ENCODE data around the gene TMEM19. TPM values are rescaled to one million over a fixed set of nuclear protein-coding genes. Genes with fewer than 3 reads are reported as not detected.

TMEM19 gene
- total RNA-seq, 1 donor from 2014 or later: 25.8 TPM

- TF ChIP-seq CTCF (IDR thresholded peaks at IDR 0.05; ENCODE audit: insufficient read depth, low read depth, low read length) (no peak), EZH2 (IDR thresholded peaks at IDR 0.05; ENCODE audit: insufficient read depth, low read length) (no peak)
- Histone ChIP-seq H3K4me1 (ENCODE audit: insufficient read depth, low read length) (no peaks in the 10 kb centered on the region), H2AFZ (ENCODE audit: low read depth, low read length) (no peak overlapping the region), H4K20me1 (ENCODE audit: insufficient read depth, low read length) (peaks cover 39% of the 10 kb centered on the region), H3K27me3 (ENCODE audit: insufficient read depth, low read length) (no peaks in the 10 kb centered on the region), H3K36me3 (ENCODE audit: insufficient read depth, low read length) (peaks cover 81% of the 10 kb centered on the region), H3K79me2 (ENCODE audit: insufficient read depth, low read length) (peaks cover 63% of the 10 kb centered on the region), H3K9me3 (ENCODE audit: insufficient read depth, low read depth, low read length) (no peaks in the 10 kb centered on the region), H3K4me3 (ENCODE audit: insufficient read depth, low read depth, low read length) (no peak overlapping the region), H3K9ac (ENCODE audit: low read length) (no peak overlapping the region), H3K4me2 (ENCODE audit: low read length) (no peak overlapping the region), H3K27ac (ENCODE audit: low read depth, low read length) (no peak overlapping the region)
- no peak overlapping the region for H3K27ac Mint-ChIP-seq (ENCODE audit: unreplicated experiment)
- no peaks in the 10 kb centered on the region for H3K9me3 Mint-ChIP-seq (ENCODE audit: unreplicated experiment)
- peaks cover 18% of the 10 kb centered on the region for H3K36me3 Mint-ChIP-seq (ENCODE audit: low read depth, unreplicated experiment)
- H3K27me3 Mint-ChIP-seq (ENCODE audit: low read depth, unreplicated experiment): no peaks in the 10 kb centered on the region
- FAIRE-seq: no peak
- no peak overlapping the region for H3K4me3 Mint-ChIP-seq (ENCODE audit: unreplicated experiment)
- H3K4me1 Mint-ChIP-seq (ENCODE audit: low read depth, unreplicated experiment): peaks cover 6% of the 10 kb centered on the region
- no peak for DNase-seq (ENCODE audit: low read depth)
These were observed 43.6 kb upstream of the TMEM19 start for GRCh38 chr12:71642264-71642663.

GRCh38 chr12:71645268-71645667, 40.6 kb upstream of the TMEM19 start:
- H3K4me1 ChIP-seq (ENCODE audit: insufficient read depth, low read length): no peaks in the 10 kb centered on the region
- no peak overlapping the region for H3K9ac ChIP-seq (ENCODE audit: low read length)
- H3K4me3 ChIP-seq (ENCODE audit: insufficient read depth, low read depth, low read length): no peak overlapping the region
- Mint-ChIP-seq H3K4me3 (ENCODE audit: unreplicated experiment) (no peak overlapping the region), H3K9me3 (ENCODE audit: unreplicated experiment) (no peaks in the 10 kb centered on the region), H3K27me3 (ENCODE audit: low read depth, unreplicated experiment) (no peaks in the 10 kb centered on the region), H3K36me3 (ENCODE audit: low read depth, unreplicated experiment) (peaks cover 16% of the 10 kb centered on the region), H3K27ac (ENCODE audit: unreplicated experiment) (peak overlapping the region; percentile 8), H3K4me1 (ENCODE audit: low read depth, unreplicated experiment) (peaks cover 2% of the 10 kb centered on the region)
- peaks cover 78% of the 10 kb centered on the region for H3K79me2 ChIP-seq (ENCODE audit: insufficient read depth, low read length)
- H4K20me1 ChIP-seq (ENCODE audit: insufficient read depth, low read length): peaks cover 41% of the 10 kb centered on the region
- no peaks in the 10 kb centered on the region for H3K9me3 ChIP-seq (ENCODE audit: insufficient read depth, low read depth, low read length)
- H3K27me3 ChIP-seq (ENCODE audit: insufficient read depth, low read length): no peaks in the 10 kb centered on the region
- TF ChIP-seq CTCF (IDR thresholded peaks at IDR 0.05; ENCODE audit: insufficient read depth, low read depth, low read length) (no peak), EZH2 (IDR thresholded peaks at IDR 0.05; ENCODE audit: insufficient read depth, low read length) (no peak)
- no peak overlapping the region for H3K4me2 ChIP-seq (ENCODE audit: low read length)
- no peak overlapping the region for H3K27ac ChIP-seq (ENCODE audit: low read depth, low read length)
- FAIRE-seq: no peak
- H2AFZ ChIP-seq (ENCODE audit: low read depth, low read length): no peak overlapping the region
- no peak for DNase-seq (ENCODE audit: low read depth)
- peaks cover 65% of the 10 kb centered on the region for H3K36me3 ChIP-seq (ENCODE audit: insufficient read depth, low read length)

- Histone ChIP-seq H3K27ac (ENCODE audit: low read depth, low read length) (no peak overlapping the region), H3K4me1 (ENCODE audit: insufficient read depth, low read length) (no peaks in the 10 kb centered on the region), H3K27me3 (ENCODE audit: insufficient read depth, low read length) (no peaks in the 10 kb centered on the region), H3K79me2 (ENCODE audit: insufficient read depth, low read length) (peaks cover 79% of the 10 kb centered on the region), H3K4me3 (ENCODE audit: insufficient read depth, low read depth, low read length) (no peak overlapping the region), H3K4me2 (ENCODE audit: low read length) (no peak overlapping the region), H3K9ac (ENCODE audit: low read length) (no peak overlapping the region), H3K36me3 (ENCODE audit: insufficient read depth, low read length) (peaks cover 58% of the 10 kb centered on the region), H4K20me1 (ENCODE audit: insufficient read depth, low read length) (peaks cover 45% of the 10 kb centered on the region), H3K9me3 (ENCODE audit: insufficient read depth, low read depth, low read length) (no peaks in the 10 kb centered on the region), H2AFZ (ENCODE audit: low read depth, low read length) (no peak overlapping the region)
- TF ChIP-seq CTCF (IDR thresholded peaks at IDR 0.05; ENCODE audit: insufficient read depth, low read depth, low read length) (no peak), EZH2 (IDR thresholded peaks at IDR 0.05; ENCODE audit: insufficient read depth, low read length) (no peak)
- Mint-ChIP-seq H3K27me3 (ENCODE audit: low read depth, unreplicated experiment) (no peaks in the 10 kb centered on the region), H3K36me3 (ENCODE audit: low read depth, unreplicated experiment) (peaks cover 16% of the 10 kb centered on the region), H3K27ac (ENCODE audit: unreplicated experiment) (no peak overlapping the region), H3K4me3 (ENCODE audit: unreplicated experiment) (no peak overlapping the region), H3K4me1 (ENCODE audit: low read depth, unreplicated experiment) (peaks cover 2% of the 10 kb centered on the region), H3K9me3 (ENCODE audit: unreplicated experiment) (no peaks in the 10 kb centered on the region)
- DNase-seq (ENCODE audit: low read depth): no peak
- peak; percentile 5 for FAIRE-seq
These were observed 39.4 kb upstream of the TMEM19 start for GRCh38 chr12:71646512-71646911.
